GM12872 (cell line): ENCODE measurements around the gene MYO18A.

Experiments used
- CTCF ChIP-seq: IDR thresholded peaks from 3 replicates; pipeline ENCODE4 v1.5.1; 2011; ENCODE audit warnings: low read depth, mild to moderate bottlenecking, low read length, moderate library complexity; ENCODE audit not compliant: insufficient read depth

Gene MYO18A

GRCh38 chr17:29071303-29071702 is 108.9 kb downstream of the MYO18A start:
- TF ChIP-seq CTCF: no peak

GRCh38 chr17:29070781-29071180 is 109.4 kb downstream of the MYO18A start:
- TF ChIP-seq CTCF: no peak

GRCh38 chr17:29070308-29070707 is 109.9 kb downstream of the MYO18A start:
- no peak for TF ChIP-seq CTCF

GRCh38 chr17:29069526-29070041 is 110.6 kb downstream of the MYO18A start:
- TF ChIP-seq CTCF: no peak

GRCh38 chr17:29068818-29069217 is 111.4 kb downstream of the MYO18A start:
- TF ChIP-seq CTCF: no peak

GRCh38 chr17:29066606-29067005 is 113.6 kb downstream of the MYO18A start:
- no peak for TF ChIP-seq CTCF

GRCh38 chr17:29066047-29066446 is 114.2 kb downstream of the MYO18A start:
- TF ChIP-seq CTCF: no peak

- TF ChIP-seq CTCF: no peak
Measured at GRCh38 chr17:29063992-29064391, 116.2 kb downstream of the MYO18A start.
